Ramos (cell line): ENCODE measurements around the gene ABCA1.
"Not testable (repeated sequence)": the region's sequence is repeated elsewhere in the genome, so short reads cannot be mapped to it uniquely, and the experiment has no call there.

ENCODE experiments used
- in situ Hi-C: fragments of 300-500 bp; cut with MboI; formaldehyde crosslinking; loops from one replicate; pipeline ENCODE4 v1.14.3; 2022; ENCODE audit warnings: low sequenced_read_pairs; ENCODE audit not compliant: unreplicated experiment

ABCA1 gene

DNA sequence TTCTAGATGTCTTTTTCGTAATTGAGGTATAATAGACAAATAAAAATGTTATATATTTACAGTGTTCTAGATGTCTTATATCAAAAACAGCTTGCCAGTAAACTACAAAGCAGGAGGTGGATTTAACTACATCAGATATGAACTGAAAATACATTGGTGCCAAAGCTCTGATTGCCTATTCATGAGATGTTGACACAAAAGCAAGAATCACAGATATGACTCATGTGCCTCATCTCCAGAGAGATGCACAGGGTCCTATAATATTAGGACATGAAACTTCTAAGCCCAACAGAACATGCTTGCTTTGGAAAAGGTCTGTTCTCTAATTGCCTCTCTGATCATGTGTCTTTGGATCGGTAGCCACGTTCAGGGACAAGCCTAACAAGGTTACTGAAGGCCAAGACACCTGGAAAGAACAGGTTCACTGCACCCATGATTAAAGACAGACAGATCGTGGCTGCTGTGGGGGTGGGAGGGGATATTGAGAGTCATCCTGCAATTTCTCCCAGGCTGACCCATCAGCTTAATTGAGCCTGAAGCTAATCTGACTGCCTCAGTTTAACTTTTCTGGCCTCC, 16.8 kb downstream of the ABCA1 start:
- in situ Hi-C loops: no loop called here

DNA sequence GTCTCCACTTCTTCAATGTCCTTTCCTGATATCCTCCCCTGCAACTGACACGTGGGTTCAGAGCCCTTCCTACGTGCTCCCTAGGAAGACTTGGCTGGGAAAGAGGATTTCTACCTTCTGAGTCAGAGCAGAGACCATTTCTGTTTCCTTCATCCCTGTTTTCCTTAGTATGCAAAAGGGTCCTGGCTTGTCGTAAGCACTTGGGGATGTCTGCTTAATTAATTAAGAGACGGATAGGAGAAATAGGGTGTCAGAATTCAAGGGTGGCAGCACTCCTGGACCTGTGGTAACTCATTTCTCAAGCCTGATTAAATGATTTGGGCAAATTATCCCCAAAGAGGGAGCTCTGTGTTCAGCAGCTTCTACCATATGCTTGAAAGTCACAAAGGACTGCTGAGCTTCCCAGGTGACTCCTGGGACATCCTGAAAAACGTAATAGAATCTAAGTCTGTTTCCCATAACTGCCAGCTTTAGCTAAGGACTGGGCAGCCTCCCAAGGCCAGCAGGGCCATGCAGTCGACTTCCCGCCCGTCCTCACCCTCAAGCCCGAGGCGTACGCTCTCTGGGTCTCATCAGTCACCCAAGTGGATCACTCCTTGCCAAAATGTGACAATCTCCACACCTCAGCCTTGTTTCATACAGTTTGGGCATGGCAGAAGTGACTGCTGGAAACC, 20.5 kb downstream of the ABCA1 start:
- in situ Hi-C loops: no loop called here

GRCh38 chr9:104906441-104907277, 21.3 kb downstream of the ABCA1 start:
- in situ Hi-C loops: no loop called here

- in situ Hi-C loops: no loop called here
These were observed 22.0 kb downstream of the ABCA1 start for GRCh38 chr9:104905931-104906330.

- in situ Hi-C loops: no loop called here
These were observed 22.6 kb downstream of the ABCA1 start for GRCh38 chr9:104905153-104905901.

DNA sequence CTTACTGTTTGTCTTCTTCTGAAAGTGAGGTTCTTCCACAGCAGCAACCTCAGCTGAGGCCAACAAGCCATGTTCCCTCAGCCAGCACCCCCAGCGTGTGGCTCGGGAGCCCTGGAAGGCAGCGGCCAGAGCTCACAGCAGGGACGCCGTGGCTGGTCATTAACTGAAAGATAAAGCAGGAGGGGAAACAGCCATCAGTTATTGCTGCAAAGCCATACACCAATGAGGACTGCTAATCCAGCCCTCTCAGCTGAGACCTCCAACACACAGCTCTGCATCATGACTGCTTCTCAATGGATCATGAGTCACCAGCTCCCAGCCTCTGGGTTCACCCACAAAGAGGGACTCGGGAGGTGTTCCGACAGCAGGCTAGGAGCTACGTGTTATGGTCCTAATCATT, 24.3 kb downstream of the ABCA1 start:
- in situ Hi-C loops: no loop called here

DNA sequence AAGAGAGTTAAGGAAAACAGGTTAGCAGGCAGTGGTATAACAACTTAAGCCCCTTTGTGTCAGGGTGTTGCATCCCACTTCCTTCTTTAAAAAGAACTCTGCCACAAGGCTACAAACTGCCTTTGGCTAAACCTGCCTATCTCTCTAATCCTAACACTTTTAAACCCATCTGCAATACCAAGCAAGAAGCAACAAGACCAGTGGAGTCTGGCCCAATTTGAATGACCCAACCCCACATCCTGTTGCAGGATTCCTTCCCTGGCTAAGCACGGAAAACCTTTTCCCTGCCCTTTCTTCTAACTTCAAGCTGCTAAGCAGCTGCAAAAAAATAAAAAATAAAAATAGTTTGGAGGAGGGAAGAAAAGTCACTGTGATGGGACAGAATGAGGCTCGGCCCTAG, 27.1 kb downstream of the ABCA1 start:
- in situ Hi-C loops: no loop called here

- in situ Hi-C loops: no loop called here
These were observed 27.6 kb downstream of the ABCA1 start for GRCh38 chr9:104900324-104900723.

- in situ Hi-C loops: no loop called here
These were observed 28.2 kb downstream of the ABCA1 start for GRCh38 chr9:104899759-104900247.

GRCh38 chr9:104898376-104898775, 29.6 kb downstream of the ABCA1 start:
- in situ Hi-C loops: not testable (repeated sequence)

GRCh38 chr9:104896131-104896530, 31.8 kb downstream of the ABCA1 start:
- in situ Hi-C loops: no loop called here

DNA sequence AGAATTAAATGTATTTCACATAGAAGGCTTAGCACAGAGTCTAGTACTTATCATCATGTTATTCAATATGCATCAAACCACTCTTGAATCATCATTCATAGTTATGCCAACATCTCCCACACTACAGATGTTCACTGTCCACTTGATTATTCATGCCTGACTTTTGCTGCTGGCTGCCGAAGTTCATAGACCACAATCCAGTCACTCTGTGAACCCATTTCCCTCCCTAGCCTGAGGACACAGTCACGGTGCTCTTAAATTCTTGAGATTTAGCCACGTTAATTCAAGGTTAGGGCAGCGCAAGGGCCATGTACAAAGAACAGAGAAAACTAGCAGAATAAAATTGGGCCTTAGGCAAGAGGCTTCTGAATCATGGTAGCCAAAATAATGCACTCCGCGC, 32.4 kb downstream of the ABCA1 start:
- in situ Hi-C loops: no loop called here

GRCh38 chr9:104892701-104893100, 35.3 kb downstream of the ABCA1 start:
- in situ Hi-C loops: no loop called here

- in situ Hi-C loops: no loop called here
These were observed 37.6 kb downstream of the ABCA1 start for GRCh38 chr9:104890433-104890770.

GRCh38 chr9:104885818-104886709, 41.9 kb downstream of the ABCA1 start:
- in situ Hi-C loops: no loop called here

DNA sequence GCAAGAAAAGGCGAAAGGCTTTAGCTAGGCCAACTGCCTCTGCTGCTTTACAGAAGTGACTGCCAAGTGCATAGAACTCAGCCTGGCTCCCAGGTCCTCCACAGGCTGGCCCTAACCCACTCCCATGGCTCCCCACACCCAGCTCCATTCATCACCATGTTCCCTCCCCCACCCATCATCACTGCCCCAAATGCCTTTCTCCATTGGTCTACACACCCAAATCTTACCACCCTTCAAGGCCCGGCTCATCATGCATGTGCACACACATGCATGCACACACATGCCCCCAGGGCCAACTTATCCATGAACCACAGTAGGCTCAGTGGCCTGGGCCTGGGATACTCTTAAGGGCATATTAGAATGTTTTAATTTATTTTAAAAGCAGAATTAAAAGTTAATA, 44.8 kb downstream of the ABCA1 start:
- in situ Hi-C loops: no loop called here

DNA sequence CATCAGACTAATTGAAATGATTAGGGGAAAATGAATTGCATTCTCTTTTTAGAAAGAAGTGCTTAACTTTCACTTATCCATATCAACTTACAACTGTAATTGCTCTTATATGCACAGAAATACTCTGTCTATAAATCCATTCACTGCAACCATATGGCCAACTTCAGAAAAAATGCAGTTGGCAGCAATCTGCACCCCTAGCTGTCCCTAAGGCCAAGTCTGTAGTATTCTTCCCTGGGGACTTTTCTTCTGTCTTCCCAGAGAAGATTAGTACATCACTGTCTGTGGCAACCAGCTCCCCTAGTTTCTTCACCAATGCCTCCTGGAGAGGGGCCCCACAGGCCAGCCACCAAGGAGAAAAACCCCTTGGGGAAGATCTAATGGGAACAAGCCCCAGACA, 45.4 kb downstream of the ABCA1 start:
- in situ Hi-C loops: no loop called here

GRCh38 chr9:104882086-104882485, 45.9 kb downstream of the ABCA1 start:
- in situ Hi-C loops: no loop called here

- in situ Hi-C loops: no loop called here
These were observed 48.2 kb downstream of the ABCA1 start for GRCh38 chr9:104879555-104880309.
